HG03378 (cell line): ENCODE measurements around the gene ASPG.

Experiments
- ATAC-seq: cut with Tn5 transposase; IDR thresholded peaks from one replicate; pipeline ENCODE4 v1.9.1; 2021; ENCODE audit warnings: mild to moderate bottlenecking, moderate library complexity; ENCODE audit not compliant: unreplicated experiment

Gene ASPG

DNA sequence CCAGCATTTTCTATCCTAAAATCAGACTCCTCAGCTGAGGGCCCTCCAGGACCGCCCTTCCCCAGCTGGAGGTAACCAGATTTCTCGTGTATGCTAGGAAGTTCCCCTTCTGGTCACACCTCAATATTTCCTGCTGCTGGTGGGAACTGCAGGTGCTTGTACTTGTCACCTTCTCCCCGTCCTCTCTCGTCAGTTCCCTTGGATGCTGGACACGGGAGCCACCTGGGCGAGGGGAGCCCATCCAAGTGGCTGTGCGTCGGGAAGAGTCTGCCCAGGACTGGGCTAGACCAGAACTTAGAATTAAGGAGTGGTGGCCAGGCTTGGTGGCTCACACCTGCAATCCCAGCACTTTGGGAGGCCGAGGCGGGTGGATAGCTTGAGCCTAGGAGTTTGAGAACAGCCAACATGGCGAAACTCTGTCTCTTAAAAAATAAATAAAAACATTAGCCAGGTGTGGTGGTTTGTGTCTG is 29.7 kb downstream of the ASPG start:
- no peak for ATAC-seq

DNA sequence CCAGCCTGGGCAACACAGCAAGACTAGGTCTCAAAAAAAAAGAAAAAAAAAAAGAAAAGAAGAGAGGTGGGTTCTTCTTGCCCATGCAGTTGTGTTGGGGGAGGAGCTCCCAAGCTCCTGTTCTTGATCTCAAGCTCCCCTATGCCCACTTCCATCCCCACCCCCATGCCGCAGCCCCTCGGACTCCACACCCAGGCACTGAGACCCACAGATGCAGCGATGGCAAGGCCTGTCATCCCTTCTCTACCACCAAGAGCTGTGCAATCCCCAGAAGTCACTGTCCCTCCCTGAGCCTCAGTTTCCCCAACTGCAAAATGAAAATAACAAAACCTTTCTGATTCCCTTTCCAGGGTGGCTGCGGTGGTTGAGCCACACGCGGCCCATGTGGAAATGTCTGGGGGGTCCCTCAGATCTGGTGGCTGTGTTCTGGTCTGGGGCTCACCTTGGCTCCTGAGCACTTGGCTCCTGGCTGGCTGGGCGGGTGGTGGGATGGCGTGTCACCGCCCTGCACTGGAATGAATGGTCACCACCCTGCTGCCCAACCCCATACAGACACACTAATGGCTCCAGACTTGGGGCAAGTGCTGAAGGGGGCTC is 30.3 kb downstream of the ASPG start:
- ATAC-seq, result no peak

DNA sequence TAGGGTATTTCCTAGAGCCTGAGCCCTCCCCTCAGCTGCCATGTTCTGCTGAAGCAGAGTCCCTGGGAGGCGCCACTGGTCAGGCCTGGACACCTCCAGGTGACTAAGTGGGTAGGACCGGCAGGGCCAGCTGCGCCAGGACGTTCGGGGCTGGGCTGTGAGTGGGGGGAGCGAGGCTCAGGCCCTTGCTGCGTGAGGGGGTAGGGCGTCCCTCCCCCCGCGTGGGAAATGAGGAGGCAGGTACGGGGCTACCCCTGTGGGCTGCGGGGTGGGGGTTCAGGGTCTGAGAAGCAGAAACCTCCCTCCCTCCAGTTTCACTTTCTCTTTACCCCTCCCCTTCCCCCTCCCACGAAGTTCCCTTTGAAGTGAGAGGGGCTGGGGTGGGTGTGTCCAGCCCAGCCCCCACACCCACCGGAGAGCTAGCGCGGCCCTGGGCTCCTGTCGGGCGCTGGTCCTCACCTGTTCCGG is 30.8 kb downstream of the ASPG start:
- ATAC-seq, result no peak

DNA sequence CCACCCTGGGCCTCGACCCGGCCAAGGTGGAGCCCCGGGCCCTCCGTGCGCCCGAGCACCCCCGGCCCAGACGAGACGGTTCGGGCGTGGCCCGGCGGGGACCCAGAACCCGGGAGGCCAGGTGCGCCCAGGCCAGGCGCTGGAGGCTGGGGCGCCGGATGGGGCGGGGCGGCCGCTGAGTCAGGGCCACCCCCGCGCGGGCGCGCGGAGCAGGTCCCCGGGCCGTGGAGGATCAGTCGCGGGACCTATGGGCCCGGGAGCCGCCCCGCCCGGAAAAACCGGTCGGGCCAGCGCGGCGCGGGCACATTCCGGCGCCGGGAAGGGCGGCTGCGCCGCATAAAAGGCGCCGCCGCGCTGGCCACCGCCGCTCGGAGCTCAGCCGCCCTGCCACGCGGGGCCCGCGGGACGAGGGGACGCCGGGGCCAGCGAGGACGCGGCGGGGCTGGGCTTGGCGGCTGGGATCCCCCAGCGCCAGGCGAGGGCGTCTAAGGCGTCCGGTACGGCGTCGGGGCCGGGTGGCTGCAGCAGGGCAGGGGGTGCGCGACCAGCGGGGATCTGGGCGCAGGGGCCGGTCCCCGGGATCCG is 31.3 kb downstream of the ASPG start:
- no peak for ATAC-seq

DNA sequence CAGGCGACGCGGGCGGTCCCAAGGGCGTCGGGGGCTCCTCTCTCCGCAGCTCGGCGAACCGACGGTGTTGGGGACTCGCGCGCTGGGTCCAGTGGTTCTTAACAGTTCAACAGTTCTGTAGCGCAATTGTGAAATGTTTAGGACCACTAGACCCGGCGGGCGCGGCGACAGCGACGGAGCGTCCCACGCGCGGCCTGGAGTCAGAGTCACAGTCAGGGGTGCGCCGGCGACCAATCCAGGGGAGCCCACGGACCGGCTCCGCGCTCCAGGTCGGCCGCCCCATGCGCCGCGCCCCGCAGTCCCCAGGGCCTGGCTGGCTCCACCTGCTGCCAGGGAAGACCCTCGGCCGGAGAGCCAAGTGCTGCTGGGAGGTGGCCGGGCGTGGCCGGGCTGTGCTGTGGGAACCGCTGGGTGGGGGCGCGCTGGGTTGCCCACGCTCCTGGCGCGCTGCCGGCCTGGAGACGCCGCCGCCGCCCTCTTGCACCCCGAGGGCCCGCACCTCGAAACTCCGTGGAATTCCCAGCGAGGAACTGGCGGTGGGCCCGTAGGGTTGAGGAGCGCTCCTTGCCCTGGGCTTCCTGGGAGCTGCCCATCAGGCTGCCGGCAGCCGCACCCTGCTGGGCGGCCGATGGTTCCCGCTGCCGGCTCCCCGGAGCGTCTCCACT is 32.0 kb downstream of the ASPG start:
- ATAC-seq, result no peak

DNA sequence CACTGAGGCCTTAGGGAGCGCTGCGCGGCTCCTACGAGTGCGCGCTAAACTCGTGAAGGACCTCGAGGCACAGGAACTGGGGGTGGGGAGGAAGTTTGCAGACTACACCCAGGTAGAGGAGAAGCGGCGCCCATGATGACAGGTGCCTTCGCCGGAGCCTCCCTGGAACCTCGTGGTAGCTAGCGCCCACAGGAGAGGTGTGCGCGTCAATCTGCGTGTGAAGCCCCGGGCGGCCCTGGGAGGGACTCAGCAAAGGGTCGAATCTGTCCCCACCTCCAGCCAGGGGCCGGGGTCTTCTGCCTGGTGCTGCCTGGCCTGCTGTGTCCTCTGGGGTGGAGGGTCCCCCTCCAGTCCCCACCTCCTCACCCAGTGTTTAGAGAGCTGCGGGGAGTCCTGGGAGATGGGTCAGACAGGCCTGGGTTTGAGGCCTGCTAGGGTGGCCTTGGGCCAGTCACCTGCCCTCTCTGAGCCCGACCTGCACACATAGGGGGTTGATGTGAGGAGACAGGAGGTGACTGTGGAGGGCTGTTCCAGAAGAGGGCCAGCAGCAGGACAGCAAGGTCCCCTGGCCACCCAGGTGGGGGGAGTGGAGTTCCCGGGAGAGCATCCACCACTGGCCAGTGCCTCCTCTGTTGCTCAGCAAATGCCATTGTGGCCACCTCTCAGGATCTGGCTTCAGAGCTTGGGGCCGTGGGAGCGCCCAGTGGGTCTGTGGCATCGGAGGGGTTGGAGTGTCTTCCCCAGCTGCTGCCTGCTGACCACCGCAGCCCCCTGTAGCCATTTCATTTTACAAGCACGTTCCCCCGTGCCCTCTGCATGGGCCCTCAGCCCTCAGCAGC is 32.7 kb downstream of the ASPG start:
- ATAC-seq, result no peak

DNA sequence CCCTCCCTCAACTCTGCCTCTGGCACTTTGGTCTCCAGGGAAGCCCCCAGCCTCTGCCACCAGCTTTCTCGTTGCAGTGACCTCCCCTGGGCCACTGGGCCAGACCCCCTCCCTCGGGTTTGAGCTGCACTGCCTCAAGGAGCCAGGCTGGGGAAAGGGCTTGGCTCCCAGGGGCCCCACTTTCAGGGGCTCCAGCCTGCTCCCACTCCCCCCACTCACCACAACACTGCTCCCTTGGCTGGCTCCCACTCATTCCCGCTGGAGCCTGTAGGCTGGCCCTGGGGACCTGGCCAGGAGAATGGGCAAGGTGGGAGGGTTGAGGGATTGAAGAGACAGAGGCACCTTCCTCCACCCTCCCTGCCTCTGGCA is 33.6 kb downstream of the ASPG start:
- no peak for ATAC-seq

DNA sequence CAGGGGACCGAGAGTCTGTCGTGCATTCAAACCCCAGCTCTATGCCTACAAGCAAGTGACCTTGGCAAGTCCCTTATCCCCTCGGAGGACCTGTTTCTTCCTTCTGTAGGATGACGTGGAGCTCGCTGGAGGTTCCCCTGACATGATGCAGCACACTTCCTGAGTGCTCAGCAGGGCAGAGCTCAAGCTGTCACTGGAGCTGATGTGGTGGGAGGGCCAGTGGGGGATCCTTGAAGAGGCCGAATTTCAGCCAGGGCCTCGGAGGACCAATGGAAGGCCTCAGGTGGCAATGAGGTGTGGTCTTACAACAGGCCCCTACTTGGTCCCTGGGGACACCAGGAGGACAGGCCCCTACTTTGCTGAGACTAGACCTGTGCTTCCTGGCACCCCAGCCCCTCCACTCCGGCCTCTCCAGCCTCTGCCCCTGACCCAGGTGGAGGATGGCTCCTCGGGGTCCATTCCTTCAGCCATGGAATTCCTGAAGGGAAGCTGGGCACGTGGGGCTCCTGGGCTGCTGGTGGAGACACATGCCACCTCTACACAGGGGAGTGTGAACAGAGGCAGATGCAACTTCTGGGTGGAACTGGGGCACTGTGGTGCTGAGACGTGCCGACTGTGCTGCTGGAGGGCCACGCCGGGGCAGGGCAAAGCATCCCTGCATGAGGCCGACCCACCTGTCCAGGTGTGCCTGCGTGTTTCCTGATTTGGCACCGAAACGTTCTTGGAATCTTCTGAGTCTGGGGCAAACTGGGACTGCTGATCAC is 34.2 kb downstream of the ASPG start:
- no peak for ATAC-seq

DNA sequence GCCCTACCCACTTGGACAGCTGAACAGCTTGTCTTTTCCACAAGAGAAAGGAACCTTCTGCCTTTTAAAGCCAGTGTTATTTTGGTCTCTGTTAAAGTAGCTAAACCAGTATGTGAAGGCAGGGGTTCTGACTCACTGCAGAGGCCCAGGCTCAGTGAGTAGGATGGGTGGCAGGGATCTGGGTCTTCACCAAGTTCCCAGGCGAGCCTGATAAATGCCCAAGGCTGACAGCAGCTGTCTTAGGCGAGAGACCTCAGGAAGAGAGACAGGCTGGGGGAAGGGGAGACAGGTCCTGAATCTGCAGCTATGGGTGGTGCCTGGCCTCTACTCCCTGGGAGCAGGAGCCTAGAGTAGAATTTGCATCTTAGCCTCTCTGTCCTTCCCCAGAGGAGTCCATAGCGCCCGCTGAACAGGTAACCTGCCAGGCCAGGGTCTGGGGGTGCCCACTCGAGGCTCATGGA is 34.8 kb downstream of the ASPG start:
- ATAC-seq, result no peak

DNA sequence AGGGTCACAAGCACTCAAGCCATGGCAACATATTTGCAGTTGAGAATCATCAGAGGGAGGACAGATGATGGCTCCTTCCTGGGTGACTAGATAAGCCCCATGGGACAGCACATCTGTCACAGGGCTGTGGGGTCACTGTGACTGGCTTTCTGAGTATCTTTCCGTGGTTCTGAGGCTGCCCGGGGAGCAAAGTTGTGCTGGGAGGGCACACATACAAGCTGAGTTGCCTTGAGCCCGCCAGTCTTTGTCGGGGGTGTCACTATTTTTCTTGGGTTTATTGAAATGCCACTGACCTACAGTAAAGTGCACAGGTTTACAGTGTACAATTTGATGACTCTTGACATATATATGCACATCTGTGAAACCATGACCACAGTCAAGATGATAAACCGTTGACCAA is 35.6 kb downstream of the ASPG start:
- no peak for ATAC-seq

DNA sequence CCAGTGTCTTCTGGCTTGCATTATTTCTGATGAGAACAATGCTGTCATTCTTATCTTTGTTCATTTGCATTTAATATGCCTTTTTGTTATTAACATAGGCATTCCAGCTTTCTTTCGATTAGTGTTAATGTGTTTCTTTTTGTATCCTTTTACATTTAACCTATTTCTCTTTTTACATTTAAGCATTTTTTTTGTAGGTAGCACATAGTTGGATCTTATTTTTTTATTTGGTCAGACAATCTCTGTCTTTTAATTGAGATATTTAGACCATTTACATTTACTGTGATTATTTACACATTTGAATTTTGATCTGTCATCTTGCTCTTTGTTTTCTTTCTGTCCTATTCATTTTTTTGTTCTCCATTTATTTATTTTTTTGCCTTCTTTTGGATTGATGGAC is 38.4 kb downstream of the ASPG start:
- no peak for ATAC-seq

DNA sequence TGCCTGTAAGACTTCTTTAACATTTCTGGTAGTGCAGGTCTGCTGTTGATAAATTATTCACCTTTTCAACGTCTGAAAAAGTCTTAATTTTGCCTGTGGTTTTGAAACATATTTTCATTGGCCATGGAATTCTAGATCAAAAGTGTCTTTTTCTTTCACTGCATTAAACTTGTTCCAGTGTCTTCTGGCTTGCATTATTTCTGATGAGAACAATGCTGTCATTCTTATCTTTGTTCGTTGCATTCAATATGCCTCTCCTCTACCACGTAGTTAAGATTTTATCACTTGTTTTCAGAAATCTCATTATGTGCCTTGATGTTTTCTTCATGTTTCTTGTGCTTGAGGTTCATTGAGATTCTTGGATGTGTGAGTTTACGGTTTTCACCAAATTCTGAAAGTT is 39.5 kb downstream of the ASPG start:
- no peak for ATAC-seq

DNA sequence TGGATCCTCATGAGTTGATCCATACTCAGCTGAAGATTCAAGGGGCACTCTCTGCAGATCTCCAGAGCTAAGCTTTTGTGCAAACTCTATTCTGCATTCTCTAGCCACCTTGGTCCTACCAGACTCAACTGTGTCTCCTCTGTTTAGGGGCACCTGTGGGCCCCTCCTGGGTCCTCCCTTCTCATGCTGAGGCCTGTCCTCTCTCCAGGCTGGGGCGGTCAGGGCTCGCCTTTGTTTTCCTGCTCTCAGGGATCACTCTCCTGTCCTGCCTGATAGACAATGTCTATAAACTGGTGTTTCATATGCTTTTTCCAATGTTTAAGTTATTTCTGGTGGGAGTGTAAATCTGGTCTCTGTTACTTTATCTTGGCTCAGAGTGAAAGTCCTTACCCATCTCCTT is 41.3 kb downstream of the ASPG start:
- ATAC-seq, result no peak

DNA sequence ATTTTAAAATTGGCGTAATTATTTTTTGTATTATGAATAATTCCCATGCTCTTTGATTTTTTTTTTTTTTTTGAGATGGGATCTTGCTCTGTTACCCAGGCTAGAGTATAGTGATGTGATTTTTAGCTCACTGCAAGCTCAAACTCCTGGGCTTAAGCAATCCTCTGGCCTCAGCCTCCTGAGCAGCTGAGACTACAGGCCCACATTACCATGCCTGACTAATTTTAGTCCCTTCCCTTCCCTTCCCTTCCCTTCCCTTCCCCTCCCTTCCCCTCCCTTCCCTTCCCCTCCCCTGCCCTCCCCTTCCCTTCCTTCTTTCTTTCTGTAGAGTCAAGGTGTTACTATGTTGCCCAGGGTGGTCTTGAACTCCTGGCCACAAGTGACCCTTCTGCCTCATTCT is 43.5 kb downstream of the ASPG start:
- no peak for ATAC-seq

DNA sequence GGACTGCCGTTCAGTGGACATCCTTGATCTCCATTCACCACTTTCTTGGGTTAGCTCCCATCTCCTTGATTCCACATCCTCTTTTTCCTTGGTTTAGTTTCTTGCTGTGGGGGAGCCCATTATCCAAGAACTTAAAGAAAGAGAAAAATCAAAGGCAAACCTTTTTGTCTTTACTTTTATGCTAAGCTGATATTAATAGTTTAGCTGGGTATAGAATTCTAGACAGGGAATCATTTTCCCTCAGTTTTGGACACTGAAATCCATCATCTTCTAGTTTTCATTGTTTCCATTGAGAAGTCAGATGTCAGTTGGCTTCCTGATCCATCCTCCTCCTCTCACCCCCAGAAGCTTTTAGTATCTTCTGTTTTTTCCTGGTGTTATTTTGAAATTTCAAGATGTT is 44.1 kb downstream of the ASPG start:
- ATAC-seq, result no peak

DNA sequence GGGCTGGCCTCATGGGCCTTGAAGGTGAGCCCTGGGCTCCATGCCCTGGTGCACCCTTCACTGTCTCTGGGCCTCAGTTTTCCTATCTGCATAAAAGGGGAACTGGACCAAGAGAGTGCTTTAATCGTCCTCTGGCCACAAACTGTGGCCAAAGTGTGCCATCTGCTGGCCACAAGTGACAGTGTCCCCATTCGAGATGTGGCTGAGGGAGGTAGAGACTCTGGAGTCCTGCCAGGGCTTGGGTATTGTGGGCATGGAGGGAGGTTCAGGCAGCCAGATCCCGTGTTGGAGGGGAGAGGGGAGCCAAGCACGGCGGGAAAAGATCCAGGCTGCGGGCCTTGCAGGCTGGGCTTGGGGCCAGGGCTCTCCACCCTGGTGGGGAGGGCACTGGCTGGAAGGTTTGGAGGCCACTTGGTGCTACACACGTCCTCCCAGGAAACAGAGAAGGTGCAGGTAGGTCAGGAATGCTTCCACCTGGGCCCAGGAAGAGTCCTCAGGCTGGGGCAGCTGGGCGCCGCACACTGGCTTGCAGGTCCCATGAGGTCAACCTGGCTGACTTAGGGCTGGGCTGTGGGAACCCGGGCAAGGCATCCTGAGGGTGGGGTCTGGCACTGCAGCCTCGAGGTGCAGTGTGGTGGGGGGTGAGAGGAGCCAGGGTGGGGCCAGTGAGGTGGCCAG is 45.6 kb downstream of the ASPG start:
- no peak for ATAC-seq

DNA sequence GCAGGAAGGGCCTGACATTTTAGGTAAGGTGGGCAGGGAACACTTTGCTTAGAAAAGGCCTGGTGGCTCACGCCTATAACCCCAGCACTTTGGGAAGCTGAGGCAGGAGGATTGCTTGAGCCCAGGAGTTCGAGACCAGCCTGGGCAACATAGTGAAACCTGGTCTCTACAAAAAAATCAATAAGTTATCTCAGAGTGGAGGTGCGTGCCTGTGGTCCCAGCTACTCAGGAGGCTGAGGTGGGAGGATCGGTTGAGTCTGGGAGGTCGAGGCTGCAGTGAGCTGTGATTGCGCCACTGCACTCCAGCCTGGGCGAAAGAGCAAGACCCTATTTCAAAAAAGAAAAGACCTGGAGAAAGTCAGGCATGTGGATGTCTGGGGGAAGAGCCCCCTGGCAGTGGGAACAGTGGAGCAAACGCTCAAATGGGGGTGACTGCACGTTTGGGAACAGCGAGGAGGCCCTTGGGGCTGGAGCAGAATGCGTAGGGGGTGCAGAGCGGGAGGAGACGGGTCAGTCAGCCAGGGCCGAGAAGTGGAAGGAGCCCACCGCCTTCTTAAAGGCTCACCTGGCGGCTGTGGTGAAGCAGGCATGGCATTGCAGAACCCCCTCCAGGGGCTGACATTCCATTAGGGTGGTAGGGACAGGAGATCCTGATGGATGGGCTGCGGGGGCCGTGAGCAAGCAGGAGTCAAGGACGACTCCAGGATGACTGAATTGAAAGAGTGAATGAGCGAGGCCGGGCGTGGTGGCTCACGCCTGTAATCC is 46.6 kb downstream of the ASPG start:
- no peak for ATAC-seq

DNA sequence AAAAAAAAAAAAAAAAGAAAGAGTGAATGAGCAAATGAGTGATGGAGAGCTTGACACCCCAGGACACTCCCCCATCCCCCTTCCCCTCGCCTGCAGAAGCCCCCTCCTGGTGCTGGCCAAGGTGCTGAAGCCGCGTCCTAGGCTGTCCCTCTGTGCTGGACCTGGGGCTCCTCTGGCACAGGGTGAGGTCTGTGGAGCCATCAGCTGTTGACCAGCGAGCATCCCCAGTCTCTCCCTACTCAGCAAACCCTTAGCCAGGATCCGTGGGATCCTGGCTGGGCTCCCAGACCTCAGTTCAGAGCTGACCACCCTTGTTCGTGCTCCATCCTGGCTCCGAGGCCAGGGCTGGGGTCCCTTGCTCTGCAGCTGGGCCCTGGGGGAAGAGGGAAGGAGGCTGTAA is 47.5 kb downstream of the ASPG start:
- ATAC-seq, result no peak

DNA sequence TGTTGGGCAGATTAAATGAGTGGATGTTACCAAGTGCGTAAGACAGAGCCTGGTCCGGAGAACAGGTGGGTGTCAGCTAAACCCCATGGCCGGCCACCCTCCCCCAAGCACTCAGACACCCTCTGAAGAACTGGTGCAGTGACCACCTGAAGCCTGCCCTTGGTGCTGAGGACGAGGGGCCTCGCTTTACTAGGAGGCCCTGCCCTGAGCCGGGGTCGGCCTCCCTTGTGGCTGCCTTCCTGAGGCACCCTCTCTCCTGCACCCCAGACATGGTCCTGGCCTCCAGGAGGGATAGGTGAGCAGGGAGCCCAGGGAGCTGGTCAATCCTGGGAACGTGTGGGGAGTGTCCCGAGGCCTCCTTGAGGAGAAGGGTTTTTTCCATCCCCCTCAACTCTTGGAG is 48.0 kb downstream of the ASPG start:
- ATAC-seq, result no peak
